ENCODE results near the gene IL17REL.
A peak's percentile ranks its signal among the peaks of the same experiment; 100 is the strongest.
"Not testable (repeated sequence)": the region's sequence is repeated elsewhere in the genome, so short reads cannot be mapped to it uniquely, and the experiment has no call there.

The IL17REL gene

GRCh38 chr22:49992921-49993648 is 19.5 kb downstream of the IL17REL start:
- DNase-seq, result peak in 54 of 56 donors; percentile 38 to 94 (median 85)

GRCh38 chr22:49991907-49992533 is 20.5 kb downstream of the IL17REL start:
- DNase-seq, result no peak

GRCh38 chr22:49991167-49991566 is 21.4 kb downstream of the IL17REL start:
- no peak for DNase-seq

GRCh38 chr22:49989826-49990225 is 22.7 kb downstream of the IL17REL start:
- not testable (repeated sequence) for DNase-seq

GRCh38 chr22:49986325-49986724 is 26.2 kb downstream of the IL17REL start:
- no peak for DNase-seq

- peak in 1 of 56 donors; percentile 16 for DNase-seq
Measured at GRCh38 chr22:49983148-49984042, 29.2 kb downstream of the IL17REL start.

- DNase-seq, result not testable (repeated sequence)
Measured at GRCh38 chr22:49981799-49982198, 30.8 kb downstream of the IL17REL start.

GRCh38 chr22:49979587-49980264 is 32.8 kb downstream of the IL17REL start:
- no peak for DNase-seq

- DNase-seq, result no peak
Measured at GRCh38 chr22:49977578-49977977, 35.0 kb downstream of the IL17REL start.

GRCh38 chr22:49976439-49977175 is 36.0 kb downstream of the IL17REL start:
- DNase-seq, result peak in 16 of 56 donors; percentile 29 to 72 (median 47)

- peak in 2 of 56 donors; percentile 28 to 45 for DNase-seq
Measured at GRCh38 chr22:49975543-49976389, 36.8 kb downstream of the IL17REL start.

- no peak for DNase-seq
Measured at GRCh38 chr22:49973018-49973961, 39.3 kb downstream of the IL17REL start.

- peak in 1 of 56 donors; percentile 56 for DNase-seq
Measured at GRCh38 chr22:49972163-49973017, 40.2 kb downstream of the IL17REL start.

GRCh38 chr22:49971232-49972162 is 41.1 kb downstream of the IL17REL start:
- peak in 23 of 56 donors; percentile 37 to 84 (median 67) for DNase-seq

GRCh38 chr22:49970528-49971231 is 41.9 kb downstream of the IL17REL start:
- DNase-seq, result peak; percentile 43 to 95 (median 87)
